ENCODE results near the gene AGAP1. TPM values are rescaled to one million over a fixed set of nuclear protein-coding genes. Genes with fewer than 3 reads are reported as not detected.

The AGAP1 gene
- polyA plus RNA-seq, 1 donor from 2014 or later: 17.4 TPM

- no peak overlapping the region for H3K4me3 ChIP-seq (ENCODE audit: low read length)
- H3K9ac ChIP-seq (ENCODE audit: low read length): no peak overlapping the region
- no peaks in the 10 kb centered on the region for H3K79me2 ChIP-seq (replicated peaks; ENCODE audit: insufficient read depth, low read length)
- no peak overlapping the region for H2AFZ ChIP-seq (ENCODE audit: low read depth, low read length)
- H3K36me3 ChIP-seq (ENCODE audit: insufficient read depth, low read length): no peaks in the 10 kb centered on the region
- H4K20me1 ChIP-seq (ENCODE audit: insufficient read depth): no peaks in the 10 kb centered on the region
- H3K4me2 ChIP-seq (ENCODE audit: low read length): no peak overlapping the region
- H3K9me3 ChIP-seq (ENCODE audit: low read length): no peaks in the 10 kb centered on the region
- no peaks in the 10 kb centered on the region for H3K27me3 ChIP-seq (ENCODE audit: insufficient read depth, low read depth, low read length)
- no peak overlapping the region for H3K27ac ChIP-seq (ENCODE audit: low read length)
- H3F3A ChIP-seq (ENCODE audit: insufficient read depth, low read length, poor library complexity, severe bottlenecking): no peaks in the 10 kb centered on the region
- TF ChIP-seq REST (IDR thresholded peaks at IDR 0.05; ENCODE audit: borderline replicate concordance): no peak
- TF ChIP-seq SMC3 (conservative IDR thresholded peaks at IDR 0.05; ENCODE audit: poor library complexity): no peak
- TF ChIP-seq TAF1 (IDR thresholded peaks at IDR 0.05; ENCODE audit: low read depth): no peak
- no peak for TF ChIP-seq EP300 (conservative IDR thresholded peaks at IDR 0.05; ENCODE audit: poor library complexity, severe bottlenecking)
- TF ChIP-seq RAD21 (conservative IDR thresholded peaks at IDR 0.05): no peak
- TF ChIP-seq EZH2 (IDR thresholded peaks at IDR 0.05; ENCODE audit: borderline replicate concordance, insufficient read depth, low read length, poor library complexity, severe bottlenecking): no peak
- no peak for TF ChIP-seq CTCF (IDR thresholded peaks at IDR 0.05; ENCODE audit: poor library complexity, severe bottlenecking)
- TF ChIP-seq POLR2AphosphoS5 (IDR thresholded peaks at IDR 0.05): no peak
- TF ChIP-seq MXI1 (conservative IDR thresholded peaks at IDR 0.05; ENCODE audit: poor library complexity, severe bottlenecking): no peak
- H3K9me2 ChIP-seq (ENCODE audit: insufficient read depth, low read length): no peaks in the 10 kb centered on the region
Observed at GRCh38 chr2:236105955-236106607, 612.2 kb downstream of the AGAP1 start.

- no peaks in the 10 kb centered on the region for H4K20me1 ChIP-seq (ENCODE audit: insufficient read depth)
- H3K4me2 ChIP-seq (ENCODE audit: low read length): no peak overlapping the region
- TF ChIP-seq RAD21 (conservative IDR thresholded peaks at IDR 0.05): no peak
- TF ChIP-seq POLR2AphosphoS5 (IDR thresholded peaks at IDR 0.05): no peak
- no peak for TF ChIP-seq EZH2 (IDR thresholded peaks at IDR 0.05; ENCODE audit: borderline replicate concordance, insufficient read depth, low read length, poor library complexity, severe bottlenecking)
- TF ChIP-seq TAF1 (IDR thresholded peaks at IDR 0.05; ENCODE audit: low read depth): no peak
- H3F3A ChIP-seq (ENCODE audit: insufficient read depth, low read length, poor library complexity, severe bottlenecking): no peaks in the 10 kb centered on the region
- H2AFZ ChIP-seq (ENCODE audit: low read depth, low read length): no peak overlapping the region
- no peak overlapping the region for H3K27ac ChIP-seq (ENCODE audit: low read length)
- no peak overlapping the region for H3K9ac ChIP-seq (ENCODE audit: low read length)
- H3K79me2 ChIP-seq (replicated peaks; ENCODE audit: insufficient read depth, low read length): no peaks in the 10 kb centered on the region
- no peaks in the 10 kb centered on the region for H3K9me2 ChIP-seq (ENCODE audit: insufficient read depth, low read length)
- no peak overlapping the region for H3K4me3 ChIP-seq (ENCODE audit: low read length)
- H3K36me3 ChIP-seq (ENCODE audit: insufficient read depth, low read length): no peaks in the 10 kb centered on the region
- no peaks in the 10 kb centered on the region for H3K27me3 ChIP-seq (ENCODE audit: insufficient read depth, low read depth, low read length)
- H3K9me3 ChIP-seq (ENCODE audit: low read length): no peaks in the 10 kb centered on the region
Observed at GRCh38 chr2:236106761-236107160, 612.9 kb downstream of the AGAP1 start.

Measured in neural cell (in vitro differentiated cells).